HepG2 (cell line): ENCODE data around the gene NOS1AP. TPM values are rescaled to one million over a fixed set of nuclear protein-coding genes. Genes with fewer than 3 reads are reported as not detected.

ENCODE experiments used
- AHDC1 ChIP-seq: sonication (generic); formaldehyde crosslinking; IDR thresholded peaks from 2 replicates; pipeline ENCODE4 v1.5.1; 2020; ENCODE audit warnings: mild to moderate bottlenecking, missing genetic modification reagents, borderline replicate concordance
- KIAA2018 ChIP-seq: sonication (generic); formaldehyde crosslinking; IDR thresholded peaks from 2 replicates; pipeline ENCODE4 v1.5.0; 2020; ENCODE audit warnings: mild to moderate bottlenecking, missing genetic modification reagents, borderline replicate concordance
- MLLT10 ChIP-seq: sonication (generic); formaldehyde crosslinking; IDR thresholded peaks from 2 replicates; pipeline ENCODE4 v1.4.0; 2020; ENCODE audit warnings: missing genetic modification reagents
- MNT ChIP-seq: fragments of 450-650 bp; IDR thresholded peaks from 2 replicates; pipeline ENCODE4 v1.6.1; 2016
- MXD4 ChIP-seq: IDR thresholded peaks from 2 replicates; pipeline ENCODE4 v1.6.1; 2016; ENCODE audit warnings: mild to moderate bottlenecking, missing biosample characterization, missing genetic modification reagents
- RAD21 ChIP-seq: fragments of 450-650 bp; formaldehyde crosslinking; IDR thresholded peaks from 2 replicates; pipeline ENCODE4 v1.5.0; 2020; ENCODE audit warnings: mild to moderate bottlenecking
- SAFB2 ChIP-seq: sonication (generic); formaldehyde crosslinking; IDR thresholded peaks from 2 replicates; pipeline ENCODE4 v1.5.1; 2020; ENCODE audit warnings: missing genetic modification reagents, low read depth, mild to moderate bottlenecking, borderline replicate concordance
- SCMH1 ChIP-seq: sonication (generic); formaldehyde crosslinking; IDR thresholded peaks from 2 replicates; pipeline ENCODE4 v1.9.0; 2021; ENCODE audit warnings: missing genetic modification reagents, mild to moderate bottlenecking, borderline replicate concordance
- ZNF605 ChIP-seq: sonication (generic); formaldehyde crosslinking; IDR thresholded peaks from 2 replicates; pipeline ENCODE4 v1.8.0; 2022; ENCODE audit warnings: mild to moderate bottlenecking, missing genetic modification reagents
- ZSCAN21 ChIP-seq: sonication (generic); formaldehyde crosslinking; IDR thresholded peaks from 2 replicates; pipeline ENCODE4 v1.8.0; 2022; ENCODE audit warnings: mild to moderate bottlenecking, missing genetic modification reagents, moderate library complexity, borderline replicate concordance
- polyA plus RNA-seq, 8 experiments: library from polyadenylated mRNA; depleted of rRNA in 3 of 8; stranded (reverse) in 7 of 8; unstranded in 1 of 8; fragments of >200 nt; fragmentation: Illumina TruSeq in 4 of 8; extraction: Trizol in 4 of 8; gene quantifications; 2 replicates each; pipeline versions ENCODE4 v1.2.1 to v1.2.3, GENCODE V29; 2011 to 2016; ENCODE audit warnings: low read depth in 4 of 8, missing spikeins in 1 of 8, mixed read lengths in 1 of 8; ENCODE audit not compliant: insufficient read depth in 1 of 8
- total RNA-seq, 5 experiments: library from RNA; depleted of rRNA; stranded (reverse); fragments of >200 nt; fragmentation: Illumina TruSeq; extraction: Trizol; gene quantifications; 2 replicates each; pipeline ENCODE4 v1.2.3, GENCODE V29; 2016; ENCODE audit warnings: low read depth in 1 of 5

The NOS1AP gene
- total and polyA plus RNA-seq, 2 of the 13 experiments (the other 11 are each of a cell fraction or from before 2014, with no cell fraction given): 2.0 to 3.3 TPM

GRCh38 chr1:162197615-162198421 is 128.3 kb downstream of the NOS1AP start (continued):
- TF ChIP-seq MNT (no peak), AHDC1 (no peak), MLLT10 (CRISPR knock-in tag) (no peak), MXD4 (CRISPR knock-in tag) (no peak), RAD21 (CRISPR knock-in tag) (peak; percentile 58), ZSCAN21 (CRISPR knock-in tag) (no peak), ZNF605 (CRISPR knock-in tag) (0 out of 2 replicates have a peak, but pooled peaks have one; percentile 5), SCMH1 (CRISPR knock-in tag) (no peak), SAFB2 (CRISPR knock-in tag) (no peak), KIAA2018 (CRISPR knock-in tag) (no peak)
